Subcutaneous adipose tissue (tissue), 4 donors: ENCODE results near the gene FOXO1. TPM values are rescaled to one million over a fixed set of nuclear protein-coding genes. Genes with fewer than 3 reads are reported as not detected.

Experiments
- total RNA-seq, 4 donors: library from RNA; depleted of rRNA; stranded (reverse); fragments of >200 nt; gene quantifications; one replicate each; pipeline ENCODE4 v1.1.0, GENCODE V29; 2016
- TF ChIP-seq, protein P1 (sequence below): fragments of 450-650 bp; IDR thresholded peaks from one replicate; pipeline ENCODE4 v1.5.1; 2016; ENCODE audit warnings: low read depth, mild to moderate bottlenecking, control low read depth, antibody characterized with exemption, moderate library complexity

FOXO1 gene
- total RNA-seq, 4 donors from 2014 or later, result 93.0 to 198 (median 134) TPM

DNA sequence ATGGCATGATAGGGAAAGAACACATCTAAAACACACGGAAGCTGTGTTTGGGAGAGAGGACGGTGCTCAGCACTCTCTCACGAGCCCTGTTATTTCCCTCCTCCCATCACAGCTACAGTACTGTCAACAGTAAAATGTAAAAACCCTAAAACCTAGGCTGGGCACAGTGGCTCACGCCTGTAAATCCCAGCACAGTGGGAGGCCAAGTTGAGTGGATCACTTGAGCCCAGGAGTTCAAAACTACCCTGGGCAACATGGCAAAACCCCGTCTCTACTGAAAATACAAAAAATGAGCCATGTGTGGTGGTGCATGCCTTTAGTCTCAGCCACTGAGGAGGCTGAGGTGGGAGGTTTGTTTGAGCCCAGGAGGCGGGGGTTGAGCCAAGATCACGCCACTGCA, 54.8 kb downstream of the FOXO1 start:
- TF ChIP-seq, protein P1, sequence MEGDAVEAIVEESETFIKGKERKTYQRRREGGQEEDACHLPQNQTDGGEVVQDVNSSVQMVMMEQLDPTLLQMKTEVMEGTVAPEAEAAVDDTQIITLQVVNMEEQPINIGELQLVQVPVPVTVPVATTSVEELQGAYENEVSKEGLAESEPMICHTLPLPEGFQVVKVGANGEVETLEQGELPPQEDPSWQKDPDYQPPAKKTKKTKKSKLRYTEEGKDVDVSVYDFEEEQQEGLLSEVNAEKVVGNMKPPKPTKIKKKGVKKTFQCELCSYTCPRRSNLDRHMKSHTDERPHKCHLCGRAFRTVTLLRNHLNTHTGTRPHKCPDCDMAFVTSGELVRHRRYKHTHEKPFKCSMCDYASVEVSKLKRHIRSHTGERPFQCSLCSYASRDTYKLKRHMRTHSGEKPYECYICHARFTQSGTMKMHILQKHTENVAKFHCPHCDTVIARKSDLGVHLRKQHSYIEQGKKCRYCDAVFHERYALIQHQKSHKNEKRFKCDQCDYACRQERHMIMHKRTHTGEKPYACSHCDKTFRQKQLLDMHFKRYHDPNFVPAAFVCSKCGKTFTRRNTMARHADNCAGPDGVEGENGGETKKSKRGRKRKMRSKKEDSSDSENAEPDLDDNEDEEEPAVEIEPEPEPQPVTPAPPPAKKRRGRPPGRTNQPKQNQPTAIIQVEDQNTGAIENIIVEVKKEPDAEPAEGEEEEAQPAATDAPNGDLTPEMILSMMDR, result no peak

DNA sequence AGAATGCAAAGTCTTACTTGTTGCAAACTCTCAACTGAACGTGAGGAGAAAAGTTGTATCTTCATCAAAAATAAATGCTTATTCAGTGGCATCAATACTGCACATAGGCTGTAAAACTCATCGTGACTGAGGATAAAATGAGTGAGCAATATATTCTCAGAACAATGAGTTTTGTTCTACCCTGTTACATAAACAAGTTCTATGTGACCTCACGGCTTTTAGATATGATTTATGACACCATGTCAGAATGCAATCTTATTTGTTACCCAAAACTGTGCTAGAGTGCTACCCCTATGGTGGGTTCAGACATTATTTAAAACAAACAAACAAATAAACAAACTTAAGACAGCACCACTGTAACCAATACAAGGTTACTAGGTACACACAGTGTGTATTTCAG, 55.4 kb downstream of the FOXO1 start:
- TF ChIP-seq, protein P1, result no peak

DNA sequence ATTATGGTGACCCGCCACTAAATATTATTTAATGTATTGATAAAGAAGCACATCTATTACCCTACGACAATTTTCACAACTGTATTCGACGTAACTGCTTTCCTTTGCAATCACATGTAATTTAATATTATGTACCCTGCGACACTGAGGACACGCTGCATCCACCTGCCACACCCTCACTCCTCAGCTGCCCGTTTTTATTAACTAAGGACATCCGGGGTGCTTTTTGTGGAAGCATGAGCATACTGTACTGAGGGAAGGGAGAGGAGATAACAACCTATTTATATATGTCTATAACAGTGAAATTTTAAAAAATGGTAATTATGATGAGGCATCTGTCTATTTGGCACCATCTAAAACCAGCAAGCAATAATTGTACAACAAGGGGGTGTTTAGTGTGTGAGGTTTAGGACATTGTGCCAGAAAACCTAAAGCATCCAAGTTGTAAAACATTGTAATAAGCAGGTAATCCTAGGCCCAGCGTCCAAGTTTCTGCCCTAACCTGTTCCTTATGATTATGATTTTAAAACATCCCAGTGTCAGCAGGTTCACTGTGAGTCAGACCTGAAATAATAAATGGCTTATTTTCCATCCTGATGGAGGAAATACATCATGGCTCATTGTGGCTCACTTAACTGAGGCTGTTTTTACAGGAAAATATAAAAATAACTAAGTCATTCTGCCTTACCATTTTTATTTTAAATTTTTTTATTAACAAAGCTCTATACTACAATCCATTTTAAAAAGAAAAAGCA, 56.3 kb downstream of the FOXO1 start:
- TF ChIP-seq, protein P1, result no peak

DNA sequence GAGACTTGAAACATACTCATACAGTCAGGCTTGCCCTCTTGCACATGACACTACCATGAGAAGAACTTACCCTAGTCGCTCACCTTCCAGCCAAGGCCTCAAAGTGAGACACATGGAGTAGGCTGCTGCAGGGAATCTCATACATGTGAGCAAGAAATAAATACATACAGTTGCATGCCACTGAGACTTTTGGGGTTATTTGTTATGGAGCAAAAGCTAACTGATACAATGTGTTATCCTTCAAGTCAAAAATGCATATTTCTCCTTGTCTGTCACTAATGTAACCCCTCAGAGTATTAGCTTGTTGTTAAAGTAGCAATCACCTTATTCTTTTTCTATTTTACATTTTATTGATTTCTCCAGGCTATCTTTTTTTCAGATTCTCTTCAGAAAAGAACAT, 58.1 kb downstream of the FOXO1 start:
- TF ChIP-seq, protein P1, result no peak

DNA sequence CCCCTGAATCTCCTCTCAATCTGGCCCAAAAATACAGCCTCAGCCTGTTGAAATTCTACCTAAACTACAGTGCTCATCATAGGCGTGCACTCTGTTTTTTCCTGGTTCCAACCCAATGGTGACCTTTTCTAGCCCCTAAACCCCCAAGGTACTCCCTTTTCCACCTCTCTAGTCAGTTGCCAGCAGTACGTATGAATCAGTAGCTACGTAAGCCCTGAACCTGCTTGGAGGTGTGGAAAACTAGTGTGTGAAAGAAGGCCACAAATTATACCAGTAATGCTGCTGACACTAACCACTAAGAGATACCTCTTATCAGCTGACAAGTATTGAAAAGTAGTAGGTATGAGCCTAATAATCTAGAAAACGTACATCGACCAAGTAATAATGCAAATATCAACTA, 60.9 kb downstream of the FOXO1 start:
- TF ChIP-seq, protein P1, result no peak

DNA sequence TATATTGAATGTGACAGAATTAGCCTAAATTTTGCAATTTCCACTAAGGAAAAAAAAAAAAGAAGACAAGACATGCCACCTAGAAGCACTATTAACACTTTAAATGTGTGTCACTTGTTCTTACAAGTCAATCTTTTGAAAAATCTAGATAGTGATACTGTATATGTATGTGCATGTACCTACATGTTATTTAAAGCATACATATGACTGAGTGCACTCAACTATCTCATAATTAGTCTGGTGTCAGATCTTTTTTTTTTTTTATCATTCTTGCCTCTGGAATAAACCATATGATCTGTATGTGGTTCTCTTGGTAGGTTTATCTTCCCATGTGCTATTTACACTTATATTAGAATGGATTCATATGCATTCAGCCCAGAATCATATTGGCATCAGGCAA, 62.3 kb downstream of the FOXO1 start:
- TF ChIP-seq, protein P1, result no peak

DNA sequence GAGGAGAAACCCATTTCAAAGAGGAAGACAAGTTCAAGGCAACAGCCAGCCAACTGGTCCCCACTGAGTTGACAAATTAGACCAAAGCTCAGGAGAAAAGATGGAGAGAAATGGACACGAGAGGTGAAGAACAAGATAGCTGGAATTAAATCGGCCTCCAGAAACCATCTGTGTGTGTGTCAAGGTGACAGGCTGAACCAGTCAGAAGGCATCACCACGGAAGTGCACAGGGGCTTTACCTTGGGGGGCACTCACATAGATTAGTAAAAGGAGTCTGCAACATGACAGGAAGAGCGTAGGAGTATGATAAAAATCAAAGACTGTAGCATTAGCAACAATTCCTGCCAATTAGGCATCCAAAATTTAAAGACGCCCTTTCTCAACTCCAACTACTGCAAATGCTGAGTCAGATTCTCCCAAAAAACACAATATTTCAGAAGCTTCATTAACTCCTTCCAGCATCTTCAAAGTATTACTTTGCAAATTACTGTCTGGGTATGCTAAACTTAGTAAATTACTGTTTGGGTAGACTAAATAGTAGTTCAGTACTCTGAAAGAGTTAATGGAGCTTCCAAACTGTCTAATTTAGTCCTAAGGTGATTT, 66.2 kb downstream of the FOXO1 start:
- TF ChIP-seq, protein P1, result no peak
